OCI-LY1 (cell line): Measurements from ENCODE around the gene DCLK1.
"Not testable (repeated sequence)": the region's sequence is repeated elsewhere in the genome, so short reads cannot be mapped to it uniquely, and the experiment has no call there.

Source experiments
- EZH2 ChIP-seq: fragments of 200-600 bp; sonication (generic), shearing (Covaris generic); IDR thresholded peaks from 2 replicates; pipeline ENCODE4 v1.8.0; 2017; ENCODE audit warnings: borderline replicate concordance, mixed run types, mild to moderate bottlenecking, antibody characterized with exemption, low read length, moderate library complexity, mixed read lengths
- TF ChIP-seq, protein P1 (sequence below): fragments of 200-600 bp; sonication (generic), shearing (Covaris generic); IDR thresholded peaks from 2 replicates; pipeline ENCODE4 v1.5.1; 2017; ENCODE audit warnings: mild to moderate bottlenecking, antibody characterized with exemption, low read length, moderate library complexity, mixed read lengths

DNA sequence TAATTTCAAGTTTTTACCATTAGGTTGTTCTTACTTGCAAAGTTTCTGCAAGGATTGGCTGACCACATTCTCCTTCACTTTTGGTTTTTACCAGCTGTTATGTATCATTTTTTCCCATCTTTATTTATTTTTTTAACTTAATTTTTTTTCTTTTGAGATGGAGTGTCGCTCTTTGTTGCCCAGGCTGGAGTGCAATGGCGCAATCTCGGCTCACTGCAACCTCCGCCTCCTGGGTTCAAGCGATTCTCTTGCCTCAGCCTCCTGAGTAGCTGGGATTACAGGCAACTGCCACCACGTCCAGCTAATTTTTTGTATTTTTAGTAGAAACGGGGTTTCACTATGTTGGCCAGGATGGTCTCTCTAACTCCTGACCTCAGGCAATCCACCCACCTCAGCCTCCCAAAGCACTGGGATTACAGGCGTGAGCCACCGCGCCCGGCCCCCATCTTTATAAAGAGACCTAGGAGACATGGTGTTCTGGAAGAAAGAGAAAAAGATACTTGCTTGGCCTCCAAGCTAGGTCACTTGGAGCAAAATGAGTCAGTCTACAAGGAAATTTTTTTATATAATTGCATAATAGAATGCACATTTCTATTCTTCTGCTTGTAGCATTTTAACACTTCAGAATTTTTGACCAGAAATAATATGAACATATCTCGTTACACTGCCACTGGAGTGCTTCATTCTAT lies 60.5 kb downstream of the DCLK1 start:
- TF ChIP-seq, protein P1, sequence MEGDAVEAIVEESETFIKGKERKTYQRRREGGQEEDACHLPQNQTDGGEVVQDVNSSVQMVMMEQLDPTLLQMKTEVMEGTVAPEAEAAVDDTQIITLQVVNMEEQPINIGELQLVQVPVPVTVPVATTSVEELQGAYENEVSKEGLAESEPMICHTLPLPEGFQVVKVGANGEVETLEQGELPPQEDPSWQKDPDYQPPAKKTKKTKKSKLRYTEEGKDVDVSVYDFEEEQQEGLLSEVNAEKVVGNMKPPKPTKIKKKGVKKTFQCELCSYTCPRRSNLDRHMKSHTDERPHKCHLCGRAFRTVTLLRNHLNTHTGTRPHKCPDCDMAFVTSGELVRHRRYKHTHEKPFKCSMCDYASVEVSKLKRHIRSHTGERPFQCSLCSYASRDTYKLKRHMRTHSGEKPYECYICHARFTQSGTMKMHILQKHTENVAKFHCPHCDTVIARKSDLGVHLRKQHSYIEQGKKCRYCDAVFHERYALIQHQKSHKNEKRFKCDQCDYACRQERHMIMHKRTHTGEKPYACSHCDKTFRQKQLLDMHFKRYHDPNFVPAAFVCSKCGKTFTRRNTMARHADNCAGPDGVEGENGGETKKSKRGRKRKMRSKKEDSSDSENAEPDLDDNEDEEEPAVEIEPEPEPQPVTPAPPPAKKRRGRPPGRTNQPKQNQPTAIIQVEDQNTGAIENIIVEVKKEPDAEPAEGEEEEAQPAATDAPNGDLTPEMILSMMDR, result not testable (repeated sequence)
- not testable (repeated sequence) for TF ChIP-seq EZH2
